Left lung (tissue), 10 donors: ENCODE measurements around the gene PLEKHD1. TPM values are rescaled to one million over a fixed set of nuclear protein-coding genes. Genes with fewer than 3 reads are reported as not detected.

Source experiments
- ATAC-seq: fragments of 200-7000 bp; cut with Tn5 transposase; one replicate; pipeline ENCODE4 v1.9.1; 2020; ENCODE audit warnings: moderate library complexity
- DNase-seq, 4 donors: peaks; one replicate each; pipeline ENCODE4 v3.0.0-alpha.2; 2013 to 2020
- H3K27ac ChIP-seq, 2 donors: fragments of 200-600 bp; sonication (generic) in 1 of 2; one replicate each; pipeline versions ENCODE4 v1.5.0 to v1.8.0; 2020 to 2021
- H3K27me3 ChIP-seq, 2 donors: fragments of 200-600 bp; sonication (generic) in 1 of 2; one replicate each; pipeline versions ENCODE4 v1.5.0 to v1.8.0; 2020 to 2021
- H3K36me3 ChIP-seq, 2 donors: fragments of 200-600 bp; sonication (generic) in 1 of 2; one replicate each; pipeline versions ENCODE4 v1.5.0 to v1.8.0; 2020 to 2021
- H3K4me1 ChIP-seq, 2 donors: fragments of 200-600 bp; one replicate each; pipeline ENCODE4 v1.8.0; 2021
- H3K4me3 ChIP-seq, 2 donors: fragments of 200-600 bp; sonication (generic) in 1 of 2; one replicate each; pipeline versions ENCODE4 v1.5.0 to v1.8.0; 2020 to 2021; ENCODE audit warnings: mild to moderate bottlenecking in 1 of 2
- H3K9me3 ChIP-seq, 2 donors: fragments of 200-600 bp; sonication (generic) in 1 of 2; one replicate each; pipeline versions ENCODE4 v1.5.0 to v1.8.0; 2020 to 2021
- intact Hi-C, 2 donors: fragments of 100-400 bp; cut with DNase I; formaldehyde crosslinking; loops; one replicate each; pipeline versions ENCODE4 v1.11.2 to v1.14.2; 2022
- polyA plus RNA-seq, 6 donors: library from polyadenylated mRNA; unstranded; fragments of 120-200 nt; gene quantifications; one replicate each; pipeline ENCODE4 v1.2.1, GENCODE V29; 2013; ENCODE audit not compliant: insufficient read length in 6 of 6
- total RNA-seq, 2 donors: library from RNA; stranded (reverse); fragmentation: NEBNext Ultra II Directional; extraction: Animal tissue kit (Norgen Biotek cat#: 25700); gene quantifications; one replicate each; pipeline ENCODE4 v1.2.1, GENCODE V29; 2021
- TF ChIP-seq, protein P1 (sequence below), 2 donors: fragments of 200-600 bp; sonication (generic) in 1 of 2; IDR thresholded peaks; one replicate each; pipeline versions ENCODE4 v1.5.0 to v1.8.0; 2021; ENCODE audit warnings: antibody characterized with exemption in 2 of 2
- donor health status: DM: no; HTN: yes; CAD: no.
- donor health status: DM: no; HTN: no; CAD: no.

PLEKHD1 gene
- total and polyA plus RNA-seq, 8 donors, result 0.11 to 0.61 (median 0.18) TPM

DNA sequence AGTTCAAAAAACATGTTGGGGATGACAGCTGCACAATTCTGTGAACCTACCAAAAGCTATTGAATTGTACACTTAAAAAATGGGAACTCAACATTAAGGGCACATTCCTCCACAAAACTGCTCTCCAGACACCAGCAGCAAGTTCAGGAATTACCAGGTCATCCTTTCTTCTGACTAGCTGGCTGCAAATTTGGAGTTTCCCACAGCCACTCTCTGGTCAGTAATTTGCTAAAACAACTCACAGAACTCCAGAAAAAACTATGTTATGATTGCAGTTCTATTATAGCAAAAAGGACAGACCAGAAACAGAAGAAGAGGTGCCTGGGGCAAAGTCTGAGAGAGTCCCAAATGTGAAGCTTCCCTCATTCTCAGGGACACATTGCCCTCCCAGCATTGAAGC, 20.1 kb upstream of the PLEKHD1 start:
- ATAC-seq (no peak), DNase-seq (no peak)
- Histone ChIP-seq H3K4me1 (peaks cover 0 to 11% of the 10 kb centered on the region in 2 donors), H3K27ac (no peak overlapping the region), H3K27me3 (no peaks in the 10 kb centered on the region), H3K9me3 (no peaks in the 10 kb centered on the region), H3K4me3 (no peak overlapping the region), H3K36me3 (peaks cover 0 to 14% of the 10 kb centered on the region in 2 donors)
- intact Hi-C loops, result loop anchor here in 1 of 2 donors (5.0 kb wide), 1 partner anchor 222 kb away; no protein-coding TSS in a partner anchor
- TF ChIP-seq, protein P1, sequence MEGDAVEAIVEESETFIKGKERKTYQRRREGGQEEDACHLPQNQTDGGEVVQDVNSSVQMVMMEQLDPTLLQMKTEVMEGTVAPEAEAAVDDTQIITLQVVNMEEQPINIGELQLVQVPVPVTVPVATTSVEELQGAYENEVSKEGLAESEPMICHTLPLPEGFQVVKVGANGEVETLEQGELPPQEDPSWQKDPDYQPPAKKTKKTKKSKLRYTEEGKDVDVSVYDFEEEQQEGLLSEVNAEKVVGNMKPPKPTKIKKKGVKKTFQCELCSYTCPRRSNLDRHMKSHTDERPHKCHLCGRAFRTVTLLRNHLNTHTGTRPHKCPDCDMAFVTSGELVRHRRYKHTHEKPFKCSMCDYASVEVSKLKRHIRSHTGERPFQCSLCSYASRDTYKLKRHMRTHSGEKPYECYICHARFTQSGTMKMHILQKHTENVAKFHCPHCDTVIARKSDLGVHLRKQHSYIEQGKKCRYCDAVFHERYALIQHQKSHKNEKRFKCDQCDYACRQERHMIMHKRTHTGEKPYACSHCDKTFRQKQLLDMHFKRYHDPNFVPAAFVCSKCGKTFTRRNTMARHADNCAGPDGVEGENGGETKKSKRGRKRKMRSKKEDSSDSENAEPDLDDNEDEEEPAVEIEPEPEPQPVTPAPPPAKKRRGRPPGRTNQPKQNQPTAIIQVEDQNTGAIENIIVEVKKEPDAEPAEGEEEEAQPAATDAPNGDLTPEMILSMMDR (IDR thresholded peaks at IDR 0.05), result no peak

DNA sequence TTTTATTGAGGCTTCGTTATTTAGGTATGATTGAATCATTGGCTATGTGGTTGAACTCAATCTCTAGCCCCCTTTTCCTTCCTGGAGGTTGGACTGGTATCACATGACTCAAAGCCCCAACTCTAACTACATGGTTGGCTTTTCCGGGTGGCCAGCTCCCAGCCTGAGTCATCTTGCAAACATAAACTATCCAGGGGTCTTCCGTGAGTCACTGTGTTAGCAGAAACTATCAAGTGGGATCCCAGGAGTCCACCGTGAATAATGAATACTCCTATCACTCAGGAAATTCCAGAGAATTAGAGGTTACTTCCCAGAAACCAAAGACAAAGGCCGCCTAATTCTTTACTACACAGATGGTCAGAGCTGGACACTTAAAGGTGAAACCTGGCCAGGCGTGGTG, 19.7 kb upstream of the PLEKHD1 start:
- ATAC-seq, result no peak
- Histone ChIP-seq H3K36me3 (peaks cover 0 to 14% of the 10 kb centered on the region in 2 donors), H3K9me3 (no peaks in the 10 kb centered on the region), H3K27me3 (no peaks in the 10 kb centered on the region), H3K4me3 (no peak overlapping the region), H3K27ac (no peak overlapping the region), H3K4me1 (peaks cover 0 to 10% of the 10 kb centered on the region in 2 donors)
- intact Hi-C loops, result loop anchor here in 1 of 2 donors (5.0 kb wide), 1 partner anchor 223 kb away; no protein-coding TSS in a partner anchor
- DNase-seq, result no peak
- TF ChIP-seq, protein P1 (IDR thresholded peaks at IDR 0.05), result no peak

DNA sequence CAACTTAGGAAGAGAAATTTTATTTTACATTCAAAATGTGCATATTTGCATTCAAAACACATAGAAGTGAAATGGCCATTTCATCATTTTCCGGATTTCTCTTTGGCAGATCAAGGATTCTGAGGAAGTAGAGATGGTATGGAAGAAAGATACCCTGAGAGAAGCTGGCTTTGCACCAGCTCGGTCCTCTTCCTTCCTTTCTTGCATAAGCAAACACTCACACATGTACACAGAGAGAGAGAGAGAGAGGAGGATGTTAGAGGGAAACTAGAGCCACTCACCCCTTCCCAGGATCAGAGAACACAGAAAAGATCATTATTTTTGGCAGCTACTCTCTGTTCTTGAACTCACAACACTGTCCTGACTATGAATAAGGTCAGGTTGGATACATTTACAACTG, 15.6 kb upstream of the PLEKHD1 start:
- H3K36me3 ChIP-seq, result no peaks in the 10 kb centered on the region
- no peaks in the 10 kb centered on the region for H3K27me3 ChIP-seq
- intact Hi-C loops, result no loop called here
- no peak for ATAC-seq
- DNase-seq, result no peak
- no peak overlapping the region for H3K4me3 ChIP-seq
- H3K27ac ChIP-seq, result no peak overlapping the region
- H3K9me3 ChIP-seq, result no peaks in the 10 kb centered on the region
- peaks cover 0 to 6% of the 10 kb centered on the region in 2 donors for H3K4me1 ChIP-seq
- TF ChIP-seq, protein P1 (IDR thresholded peaks at IDR 0.05), result no peak

DNA sequence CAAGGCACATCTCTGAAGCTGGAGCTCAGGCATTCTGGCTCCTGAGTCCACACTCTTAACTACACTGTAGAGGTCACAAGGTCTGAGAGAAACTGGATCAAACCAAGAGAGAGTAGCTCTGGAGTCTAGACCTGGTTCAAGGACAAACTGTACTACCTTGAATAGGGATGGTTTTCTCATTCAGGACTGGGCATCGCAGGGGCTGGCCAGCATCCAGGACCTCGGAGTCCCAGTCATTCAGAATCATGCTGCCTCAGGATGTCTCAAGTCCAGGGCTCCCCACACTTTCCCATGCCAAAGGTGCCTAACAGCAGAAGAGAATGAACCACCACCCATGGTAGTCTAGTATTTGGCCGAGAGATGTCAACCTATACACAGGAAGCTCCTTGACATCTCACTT, 13.1 kb upstream of the PLEKHD1 start:
- TF ChIP-seq, protein P1 (IDR thresholded peaks at IDR 0.05), result no peak
- Histone ChIP-seq H3K4me1 (peaks cover 0 to 6% of the 10 kb centered on the region in 2 donors), H3K27ac (no peak overlapping the region), H3K36me3 (no peaks in the 10 kb centered on the region), H3K9me3 (no peaks in the 10 kb centered on the region), H3K27me3 (no peaks in the 10 kb centered on the region), H3K4me3 (no peak overlapping the region)
- intact Hi-C loops, result no loop called here
- DNase-seq (no peak), ATAC-seq (no peak)

DNA sequence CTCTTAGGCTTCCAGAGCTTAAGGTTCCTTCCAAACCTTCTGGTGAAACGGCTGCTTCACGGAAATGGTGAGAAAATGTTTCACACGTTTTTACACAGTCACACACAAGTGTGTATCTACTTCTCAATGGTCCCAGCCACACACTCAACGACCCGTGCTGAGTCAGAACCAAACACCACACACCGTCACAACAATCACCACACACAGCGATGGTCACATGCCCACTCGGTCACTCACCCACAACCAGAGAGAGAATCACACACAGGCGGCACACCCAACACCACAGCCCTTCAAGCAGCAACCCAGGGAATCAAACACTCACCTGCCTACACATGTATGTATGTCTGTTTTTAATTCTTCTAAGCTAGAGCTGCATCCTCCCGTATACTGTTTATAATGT, 12.6 kb upstream of the PLEKHD1 start:
- TF ChIP-seq, protein P1 (IDR thresholded peaks at IDR 0.05), result no peak
- Histone ChIP-seq H3K4me1 (peaks cover 0 to 6% of the 10 kb centered on the region in 2 donors), H3K27me3 (no peaks in the 10 kb centered on the region), H3K36me3 (no peaks in the 10 kb centered on the region), H3K27ac (no peak overlapping the region), H3K9me3 (no peaks in the 10 kb centered on the region), H3K4me3 (no peak overlapping the region)
- ATAC-seq, result no peak
- intact Hi-C loops, result no loop called here
- no peak for DNase-seq
